Effector memory CD4-positive, alpha-beta T cell (primary cell): ENCODE measurements around the gene VPS50.

Source experiments
- DNase-seq, 3 donors: peaks; one replicate each; pipeline ENCODE4 v3.0.0-alpha.2; 2020
- H3K27ac ChIP-seq: 2 replicates; pipeline ENCODE4 v1.7.0; 2013; ENCODE audit warnings: mild to moderate bottlenecking, low read length, moderate library complexity; ENCODE audit not compliant: insufficient read depth, poor library complexity, severe bottlenecking
- H3K27me3 ChIP-seq: replicated peaks from 2 replicates; pipeline ENCODE4 v1.7.0; 2013; ENCODE audit warnings: mild to moderate bottlenecking, low read length; ENCODE audit not compliant: insufficient read depth, control insufficient read depth, poor library complexity, severe bottlenecking
- H3K36me3 ChIP-seq: 2 replicates; pipeline ENCODE4 v1.7.0; 2013; ENCODE audit warnings: mild to moderate bottlenecking, low read length, moderate library complexity; ENCODE audit not compliant: control insufficient read depth, insufficient read depth
- H3K4me1 ChIP-seq: 2 replicates; pipeline ENCODE4 v1.7.0; 2013; ENCODE audit warnings: low read length, mild to moderate bottlenecking; ENCODE audit not compliant: control insufficient read depth, insufficient read depth, poor library complexity, severe bottlenecking
- H3K4me3 ChIP-seq: 2 replicates; pipeline ENCODE4 v1.7.0; 2013; ENCODE audit warnings: low read length, low read depth, mild to moderate bottlenecking; ENCODE audit not compliant: insufficient read depth, poor library complexity, severe bottlenecking
- H3K9me3 ChIP-seq: 2 replicates; pipeline ENCODE4 v1.7.0; 2013; ENCODE audit warnings: mild to moderate bottlenecking, low read length, moderate library complexity; ENCODE audit not compliant: control insufficient read depth

Gene VPS50

DNA sequence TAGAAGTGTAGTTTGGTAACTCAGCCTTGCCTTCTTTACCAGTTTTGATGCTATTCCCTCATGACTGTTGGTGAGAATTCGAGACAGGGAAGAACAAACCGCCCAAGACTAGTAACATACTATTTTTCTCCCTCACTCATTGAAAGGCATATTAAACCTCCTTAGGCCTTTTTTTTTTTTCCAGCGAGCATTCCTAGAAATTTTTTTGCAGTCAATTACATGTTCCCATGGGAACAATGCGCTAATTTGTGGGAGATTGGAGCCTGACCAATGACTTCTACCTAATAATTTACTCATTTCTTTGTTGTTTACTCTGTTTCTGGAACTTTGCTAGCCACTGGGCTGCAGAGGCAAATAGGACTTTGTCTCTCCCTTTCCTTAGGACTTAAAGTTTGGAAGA is 6.0 kb downstream of the VPS50 start:
- H3K36me3 ChIP-seq: peaks cover 3% of the 10 kb centered on the region
- H3K4me3 ChIP-seq: no peak overlapping the region
- H3K9me3 ChIP-seq: no peaks in the 10 kb centered on the region
- H3K4me1 ChIP-seq: no peaks in the 10 kb centered on the region
- H3K27me3 ChIP-seq: no peaks in the 10 kb centered on the region
- H3K27ac ChIP-seq: no peak overlapping the region
- no peak for DNase-seq

- H3K4me3 ChIP-seq: no peak overlapping the region
- DNase-seq: no peak
- H3K4me1 ChIP-seq: no peaks in the 10 kb centered on the region
- H3K36me3 ChIP-seq: peaks cover 3% of the 10 kb centered on the region
- no peaks in the 10 kb centered on the region for H3K27me3 ChIP-seq
- H3K9me3 ChIP-seq: no peaks in the 10 kb centered on the region
- no peak overlapping the region for H3K27ac ChIP-seq
Measured at GRCh38 chr7:93238748-93239147, 6.6 kb downstream of the VPS50 start.

DNA sequence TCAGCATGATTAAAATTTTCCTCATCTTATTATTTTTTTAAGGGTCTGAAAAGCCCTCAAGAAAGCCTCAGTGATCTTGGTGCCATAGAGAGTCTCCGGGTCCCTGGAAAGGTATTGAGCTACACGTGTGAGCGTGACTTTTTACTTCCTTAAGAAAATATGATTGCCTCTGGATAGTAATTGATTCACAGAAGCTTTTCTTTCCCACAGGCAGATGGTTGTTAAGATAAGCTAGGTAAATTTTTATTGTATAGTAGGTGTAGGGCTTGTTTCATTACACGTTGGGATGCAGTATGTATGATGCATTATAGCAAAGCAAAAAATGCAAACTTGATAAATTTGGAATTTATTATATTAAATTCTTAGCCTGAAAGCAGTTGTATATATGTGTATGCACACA is 7.7 kb downstream of the VPS50 start:
- Histone ChIP-seq H3K4me3 (no peak overlapping the region), H3K9me3 (no peaks in the 10 kb centered on the region), H3K36me3 (peaks cover 3% of the 10 kb centered on the region), H3K27me3 (no peaks in the 10 kb centered on the region), H3K27ac (no peak overlapping the region), H3K4me1 (no peaks in the 10 kb centered on the region)
- no peak for DNase-seq

GRCh38 chr7:93242106-93242505 is 9.9 kb downstream of the VPS50 start:
- H3K27me3 ChIP-seq: no peaks in the 10 kb centered on the region
- peaks cover 3% of the 10 kb centered on the region for H3K36me3 ChIP-seq
- no peak overlapping the region for H3K4me3 ChIP-seq
- H3K4me1 ChIP-seq: no peaks in the 10 kb centered on the region
- DNase-seq: no peak
- no peak overlapping the region for H3K27ac ChIP-seq
- H3K9me3 ChIP-seq: no peaks in the 10 kb centered on the region

GRCh38 chr7:93245525-93246432 is 13.6 kb downstream of the VPS50 start:
- Histone ChIP-seq H3K9me3 (no peaks in the 10 kb centered on the region), H3K4me3 (peak overlapping the region; percentile 6), H3K27ac (peak overlapping the region; percentile 18), H3K36me3 (peaks cover 3% of the 10 kb centered on the region), H3K4me1 (no peaks in the 10 kb centered on the region), H3K27me3 (no peaks in the 10 kb centered on the region)
- DNase-seq: no peak

- no peak overlapping the region for H3K4me3 ChIP-seq
- H3K27ac ChIP-seq: no peak overlapping the region
- no peak for DNase-seq
- H3K4me1 ChIP-seq: no peaks in the 10 kb centered on the region
- no peaks in the 10 kb centered on the region for H3K36me3 ChIP-seq
- H3K9me3 ChIP-seq: no peaks in the 10 kb centered on the region
- H3K27me3 ChIP-seq: no peaks in the 10 kb centered on the region
Measured at GRCh38 chr7:93249491-93250148, 17.5 kb downstream of the VPS50 start.

GRCh38 chr7:93258661-93259060 is 26.5 kb downstream of the VPS50 start:
- Histone ChIP-seq H3K36me3 (peaks cover 29% of the 10 kb centered on the region), H3K27ac (no peak overlapping the region), H3K4me3 (no peak overlapping the region), H3K4me1 (no peaks in the 10 kb centered on the region), H3K9me3 (no peaks in the 10 kb centered on the region), H3K27me3 (no peaks in the 10 kb centered on the region)
- no peak for DNase-seq

DNA sequence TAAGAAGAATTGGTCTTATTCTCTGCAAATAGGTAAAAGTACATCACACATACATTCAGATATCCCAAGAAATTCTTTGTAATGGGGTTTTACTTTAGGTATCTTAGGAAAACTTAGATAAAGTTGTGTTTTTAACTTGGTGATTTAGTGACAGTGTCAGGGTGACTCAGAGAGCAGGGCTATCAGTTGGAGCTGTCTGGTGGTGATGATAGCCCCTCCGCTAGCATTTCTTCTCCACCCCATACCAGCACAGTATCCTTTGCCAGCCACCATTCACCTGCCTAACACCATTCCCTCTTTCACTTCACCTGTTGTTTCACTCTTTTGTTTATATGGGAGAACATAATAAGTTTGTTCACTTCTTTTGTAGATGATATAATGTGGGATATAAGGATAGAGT is 30.4 kb downstream of the VPS50 start:
- Histone ChIP-seq H3K9me3 (no peaks in the 10 kb centered on the region), H3K27ac (no peak overlapping the region), H3K27me3 (no peaks in the 10 kb centered on the region), H3K36me3 (peaks cover 21% of the 10 kb centered on the region), H3K4me1 (no peaks in the 10 kb centered on the region), H3K4me3 (no peak overlapping the region)
- no peak for DNase-seq

- Histone ChIP-seq H3K9me3 (no peaks in the 10 kb centered on the region), H3K27me3 (no peaks in the 10 kb centered on the region), H3K27ac (no peak overlapping the region), H3K4me1 (no peaks in the 10 kb centered on the region), H3K4me3 (no peak overlapping the region), H3K36me3 (peaks cover 23% of the 10 kb centered on the region)
- DNase-seq: no peak
Measured at GRCh38 chr7:93265220-93265619, 33.1 kb downstream of the VPS50 start.

GRCh38 chr7:93279541-93279940 is 47.4 kb downstream of the VPS50 start:
- Histone ChIP-seq H3K27me3 (no peaks in the 10 kb centered on the region), H3K27ac (no peak overlapping the region), H3K4me1 (no peaks in the 10 kb centered on the region), H3K36me3 (peaks cover 16% of the 10 kb centered on the region), H3K9me3 (no peaks in the 10 kb centered on the region), H3K4me3 (no peak overlapping the region)
- DNase-seq: no peak
